Kidney epithelial cell (primary cell): ENCODE data around the gene CHST11. TPM values are rescaled to one million over a fixed set of nuclear protein-coding genes. Genes with fewer than 3 reads are reported as not detected.

Experiments used
- DNase-seq: peaks from one replicate; pipeline ENCODE4 v3.0.0-alpha.2; 2010; ENCODE audit warnings: low read depth
- H3K27me3 ChIP-seq: 2 replicates; pipeline ENCODE4 v1.6.0; 2011; ENCODE audit warnings: low read length; ENCODE audit not compliant: control insufficient read depth, insufficient read depth
- H3K36me3 ChIP-seq: 2 replicates; pipeline ENCODE4 v1.5.1; 2011; ENCODE audit warnings: low read length; ENCODE audit not compliant: control insufficient read depth, insufficient read depth
- H3K4me3 ChIP-seq: 2 replicates; pipeline ENCODE4 v1.5.1; 2011; ENCODE audit warnings: low read depth, mild to moderate bottlenecking, control low read depth, low read length
- total RNA-seq: library from RNA; depleted of rRNA; stranded (reverse); fragments of >200 nt; gene quantifications from 2 replicates; pipeline ENCODE4 v1.2.3, GENCODE V29; 2015
- TF ChIP-seq, protein P1 (sequence below): IDR thresholded peaks from 2 replicates; pipeline ENCODE4 v1.5.1; 2011; ENCODE audit warnings: mild to moderate bottlenecking, moderate library complexity, low read length, control low read depth, inconsistent platforms; ENCODE audit not compliant: insufficient read depth, poor library complexity, severe bottlenecking

CHST11 gene
- total RNA-seq, 1 donor from 2014 or later: 32.6 TPM

DNA sequence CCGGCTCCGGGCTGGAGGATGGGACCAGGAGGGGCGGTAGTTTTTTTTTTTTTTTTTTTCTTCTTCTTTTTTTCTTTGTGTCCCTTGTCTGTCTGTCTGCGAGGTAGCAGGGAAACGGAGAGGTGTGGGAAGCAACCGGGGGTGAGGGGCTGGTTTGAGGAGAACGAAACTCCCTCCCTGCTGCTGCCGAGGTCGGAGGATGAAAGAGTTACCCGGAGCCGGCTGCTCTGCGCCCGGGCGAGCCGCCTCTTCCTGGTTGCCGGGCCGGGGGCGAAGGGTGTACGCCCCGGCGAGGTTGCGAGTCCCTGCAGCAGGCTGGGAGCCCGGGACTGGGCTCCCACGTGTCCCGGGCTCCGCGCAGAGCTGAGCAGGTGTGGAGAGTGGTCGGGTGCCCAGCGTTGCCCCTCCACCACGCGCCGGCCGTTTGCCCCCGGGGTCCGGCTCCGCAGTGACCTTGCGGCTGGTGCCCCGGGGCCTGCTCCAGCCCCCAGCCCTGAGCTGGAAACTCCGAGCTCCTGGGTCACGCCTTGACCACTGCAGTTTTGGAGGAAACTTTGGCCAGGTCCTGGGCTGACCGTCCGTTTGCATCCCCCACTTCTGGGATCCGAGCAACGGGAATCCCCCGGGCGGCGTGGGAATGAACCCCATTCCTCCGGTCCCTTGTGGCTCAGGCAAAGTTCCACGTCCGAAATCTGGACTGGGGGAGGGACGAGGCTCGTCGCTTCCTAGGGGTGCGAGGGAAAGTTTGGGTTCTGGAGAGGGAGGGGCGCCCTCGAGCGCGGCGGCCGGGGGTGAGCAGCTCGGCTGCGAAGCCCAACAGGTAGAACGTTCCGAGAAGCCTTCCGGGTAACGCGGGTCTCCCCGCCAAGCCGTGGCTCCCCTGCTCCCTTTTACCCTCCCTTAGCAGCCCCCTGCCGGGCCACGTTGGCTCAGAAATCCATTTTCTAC lies 1.3 kb downstream of the CHST11 start:
- H3K36me3 ChIP-seq: no peaks in the 10 kb centered on the region

DNA sequence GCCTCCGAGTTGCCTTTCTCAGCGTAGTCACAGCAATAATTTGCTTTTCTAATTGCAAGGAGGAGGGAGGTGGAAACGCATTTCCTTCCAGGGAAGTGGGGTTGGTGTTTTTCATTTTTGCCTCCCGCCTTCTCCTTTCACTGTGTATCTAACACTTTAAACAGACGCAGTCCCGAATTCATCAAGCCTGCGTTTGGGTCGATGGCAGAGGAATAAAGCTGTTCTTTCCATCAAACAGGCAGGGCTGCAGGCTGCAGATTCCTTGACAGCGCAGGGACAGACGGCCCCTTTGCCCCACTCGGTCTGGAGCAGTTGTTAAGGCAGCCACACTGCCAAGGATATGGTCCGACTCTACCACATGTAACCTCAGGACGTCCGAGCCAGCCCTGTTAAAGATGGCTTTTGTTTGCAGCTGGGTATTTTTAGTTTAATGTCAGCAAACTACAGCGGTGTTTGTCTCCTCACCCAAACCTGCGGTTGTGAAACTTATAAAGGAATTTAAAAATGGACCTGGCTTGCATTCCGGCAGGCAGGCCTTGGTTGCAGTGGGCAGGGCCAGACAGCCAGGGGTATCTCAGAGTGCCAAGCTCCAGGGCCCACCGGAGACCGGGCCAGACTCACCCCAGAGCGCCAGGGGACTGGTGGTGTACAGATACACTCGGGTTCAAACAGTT lies 2.1 kb downstream of the CHST11 start:
- DNase-seq: no peak
- peak overlapping the region; percentile 63 for H3K4me3 ChIP-seq
- TF ChIP-seq, protein P1, sequence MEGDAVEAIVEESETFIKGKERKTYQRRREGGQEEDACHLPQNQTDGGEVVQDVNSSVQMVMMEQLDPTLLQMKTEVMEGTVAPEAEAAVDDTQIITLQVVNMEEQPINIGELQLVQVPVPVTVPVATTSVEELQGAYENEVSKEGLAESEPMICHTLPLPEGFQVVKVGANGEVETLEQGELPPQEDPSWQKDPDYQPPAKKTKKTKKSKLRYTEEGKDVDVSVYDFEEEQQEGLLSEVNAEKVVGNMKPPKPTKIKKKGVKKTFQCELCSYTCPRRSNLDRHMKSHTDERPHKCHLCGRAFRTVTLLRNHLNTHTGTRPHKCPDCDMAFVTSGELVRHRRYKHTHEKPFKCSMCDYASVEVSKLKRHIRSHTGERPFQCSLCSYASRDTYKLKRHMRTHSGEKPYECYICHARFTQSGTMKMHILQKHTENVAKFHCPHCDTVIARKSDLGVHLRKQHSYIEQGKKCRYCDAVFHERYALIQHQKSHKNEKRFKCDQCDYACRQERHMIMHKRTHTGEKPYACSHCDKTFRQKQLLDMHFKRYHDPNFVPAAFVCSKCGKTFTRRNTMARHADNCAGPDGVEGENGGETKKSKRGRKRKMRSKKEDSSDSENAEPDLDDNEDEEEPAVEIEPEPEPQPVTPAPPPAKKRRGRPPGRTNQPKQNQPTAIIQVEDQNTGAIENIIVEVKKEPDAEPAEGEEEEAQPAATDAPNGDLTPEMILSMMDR: no peak
- no peaks in the 10 kb centered on the region for H3K36me3 ChIP-seq
- no peaks in the 10 kb centered on the region for H3K27me3 ChIP-seq

More for the DNA sequence above, 1.3 kb downstream of the CHST11 start:
- DNase-seq: no peak
- peak overlapping the region; percentile 63 for H3K4me3 ChIP-seq
- TF ChIP-seq, protein P1: no peak
- no peaks in the 10 kb centered on the region for H3K27me3 ChIP-seq

DNA sequence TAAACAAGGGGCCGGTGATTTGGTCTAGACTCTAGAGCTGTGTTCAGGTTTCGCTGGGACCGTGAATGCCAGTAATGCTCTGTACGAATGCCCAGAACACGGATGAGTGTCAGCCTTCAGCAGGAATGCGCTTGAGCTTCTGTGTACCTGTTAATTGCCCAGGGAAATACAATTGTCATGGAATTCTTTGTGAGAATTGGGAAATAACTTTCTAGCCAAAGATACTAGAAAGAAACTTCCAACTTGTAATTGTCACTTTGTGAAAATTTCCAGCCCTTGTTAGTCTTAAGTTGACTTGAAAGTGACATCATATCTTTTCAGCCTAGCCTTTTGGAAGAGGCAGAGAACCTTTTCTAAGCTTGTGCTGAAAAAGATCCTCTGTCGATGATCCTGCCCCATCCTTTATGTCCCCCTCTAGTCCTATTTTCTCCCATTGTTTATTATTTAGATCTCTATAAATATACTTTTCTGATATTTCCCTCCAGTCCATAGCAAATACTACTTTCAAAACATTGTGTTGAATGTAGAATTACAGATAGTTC lies 2.7 kb downstream of the CHST11 start:
- TF ChIP-seq, protein P1: no peak
- Histone ChIP-seq H3K36me3 (no peaks in the 10 kb centered on the region), H3K4me3 (peak overlapping the region; percentile 63), H3K27me3 (no peaks in the 10 kb centered on the region)
- no peak for DNase-seq

GRCh38 chr12:104460041-104460719 lies 3.4 kb downstream of the CHST11 start:
- TF ChIP-seq, protein P1: no peak
- Histone ChIP-seq H3K36me3 (no peaks in the 10 kb centered on the region), H3K27me3 (no peaks in the 10 kb centered on the region), H3K4me3 (no peak overlapping the region)
- no peak for DNase-seq

GRCh38 chr12:104460973-104461698 lies 4.4 kb downstream of the CHST11 start:
- H3K36me3 ChIP-seq: no peaks in the 10 kb centered on the region
- H3K4me3 ChIP-seq: no peak overlapping the region
- no peaks in the 10 kb centered on the region for H3K27me3 ChIP-seq
- DNase-seq: no peak
- TF ChIP-seq, protein P1: no peak
